Activated CD4-positive, alpha-beta T cell treated with anti-CD3 and anti-CD28 coated beads, Interleukin-2, amount 50 U/mL, for 16 hours (primary cell): Measurements from ENCODE around the gene GPR33.
A peak's percentile ranks its signal among the peaks of the same experiment; 100 is the strongest.
"Not testable (repeated sequence)": the region's sequence is repeated elsewhere in the genome, so short reads cannot be mapped to it uniquely, and the experiment has no call there.

Experiments
- DNase-seq: peaks from one replicate; pipeline ENCODE4 v3.0.0-alpha.2; 2020

The GPR33 gene

GRCh38 chr14:31487886-31488285 is at the start of gene GPR33:
TSS of gene GPR33 (minus strand) at chr14:31488039. CDS start at chr14:31483965, 4,074 bp downstream.
- DNase-seq: no peak

GRCh38 chr14:31536201-31536960 is 48.5 kb upstream of the GPR33 start:
- DNase-seq: no peak

- DNase-seq: no peak
Observed at GRCh38 chr14:31530136-31530535, 42.3 kb upstream of the GPR33 start.

- DNase-seq: no peak
Observed at GRCh38 chr14:31529053-31529452, 41.2 kb upstream of the GPR33 start.

- DNase-seq: no peak
Observed at GRCh38 chr14:31527546-31527945, 39.7 kb upstream of the GPR33 start.

GRCh38 chr14:31527087-31527486 is 39.2 kb upstream of the GPR33 start:
- no peak for DNase-seq

DNA sequence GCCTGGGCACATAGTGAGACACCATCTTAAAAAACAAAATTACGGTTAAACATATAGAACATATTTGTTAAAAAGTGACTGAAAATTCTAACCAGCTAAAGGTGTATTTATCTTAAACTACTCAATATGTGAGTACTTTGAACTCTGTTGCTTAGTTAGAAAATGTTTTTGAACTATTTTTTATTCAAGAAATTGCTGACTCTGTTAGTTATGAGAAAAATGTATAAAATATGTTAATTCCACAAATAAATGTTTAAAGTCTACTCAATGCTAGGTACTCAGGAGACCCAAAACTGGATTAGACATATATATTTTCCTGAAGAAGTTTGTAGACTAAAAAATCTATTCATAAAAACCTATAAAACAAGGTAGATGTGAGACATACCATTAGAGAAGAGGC is 23.0 kb upstream of the GPR33 start:
- no peak for DNase-seq

DNA sequence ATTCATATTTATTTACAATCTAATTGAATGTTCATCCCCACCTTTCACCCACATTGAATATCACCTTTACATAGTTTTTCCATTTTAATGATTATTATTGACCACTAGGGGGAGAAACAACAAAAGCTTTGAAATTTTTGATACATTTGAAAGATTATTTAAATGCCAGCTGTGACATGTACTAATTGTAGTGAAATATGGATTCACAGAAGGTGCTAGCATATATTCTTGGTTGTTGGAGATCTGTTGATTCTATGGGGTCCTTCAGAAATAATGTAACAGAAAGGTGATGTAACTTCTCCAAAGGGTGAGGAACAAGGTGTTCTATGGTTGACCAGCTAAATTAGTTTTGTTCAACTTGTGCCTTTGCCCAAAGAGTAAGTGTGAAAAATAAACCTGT is 22.4 kb upstream of the GPR33 start:
- DNase-seq: peak; percentile 9

DNA sequence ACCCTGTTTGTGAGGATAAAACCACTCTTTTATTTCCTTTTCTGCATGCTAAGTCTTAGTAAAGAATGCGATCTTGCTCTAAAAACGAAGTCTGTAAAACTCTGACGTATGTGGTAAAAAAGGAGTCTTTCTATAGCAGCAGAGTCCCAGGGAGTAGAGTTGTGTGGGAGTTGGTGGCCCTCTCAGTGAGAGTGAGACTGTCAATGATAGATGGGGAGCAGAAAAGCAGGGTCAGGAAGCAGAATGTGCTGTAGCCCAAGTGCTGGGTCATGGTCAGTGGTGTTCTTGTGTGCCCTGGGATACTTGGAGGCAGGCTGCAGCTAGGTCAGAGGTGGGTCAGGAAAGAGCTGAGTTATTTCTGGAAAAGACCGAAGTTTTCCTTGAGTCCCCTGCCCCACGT is 20.3 kb upstream of the GPR33 start:
- DNase-seq: no peak

GRCh38 chr14:31505411-31505810 is 17.6 kb upstream of the GPR33 start:
- no peak for DNase-seq

DNA sequence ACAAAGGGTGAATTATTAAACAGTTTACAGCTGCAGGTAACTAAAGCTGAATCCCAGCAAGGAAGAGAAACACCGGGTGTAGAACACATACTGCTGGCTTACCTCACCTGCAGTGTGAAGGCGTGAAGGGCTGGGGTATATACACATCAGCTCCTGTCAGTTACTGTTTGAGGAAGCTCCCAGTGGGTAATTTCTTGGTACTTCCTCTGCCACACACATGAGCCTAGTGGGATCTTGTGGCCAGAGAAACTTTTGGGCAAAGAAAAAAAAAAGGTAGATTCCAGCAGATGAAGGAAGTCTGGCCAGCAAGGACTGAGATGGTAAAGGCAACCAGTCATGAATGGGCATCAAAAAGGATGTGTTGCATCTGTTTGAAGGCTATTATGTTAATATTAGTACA is 14.0 kb upstream of the GPR33 start:
- no peak for DNase-seq

- DNase-seq: no peak
Observed at GRCh38 chr14:31492759-31493498, 5.1 kb upstream of the GPR33 start.

- DNase-seq: no peak
Observed at GRCh38 chr14:31489691-31490090, 1.9 kb upstream of the GPR33 start.

GRCh38 chr14:31486764-31487163 is 1.1 kb downstream of the GPR33 start:
- no peak for DNase-seq

DNA sequence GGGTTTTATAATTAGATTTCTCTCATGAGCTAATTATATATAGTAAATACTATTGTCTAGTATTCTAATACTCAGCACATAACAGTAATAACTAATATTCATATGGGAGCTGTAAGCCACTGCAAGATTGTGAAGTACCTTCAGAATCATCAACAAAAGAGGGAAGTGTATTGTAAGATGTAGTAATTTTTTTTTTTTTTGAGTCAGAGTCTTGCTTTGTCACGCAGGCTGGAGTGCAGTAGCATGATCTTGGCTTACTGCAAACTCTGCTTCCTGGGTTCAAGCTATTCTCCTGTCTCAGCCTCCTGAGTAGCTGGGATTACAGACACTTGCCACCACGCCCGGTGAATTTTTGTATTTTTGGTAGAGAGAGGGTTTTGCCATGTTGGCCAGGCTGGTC is 3.1 kb downstream of the GPR33 start:
- no peak for DNase-seq

- no peak for DNase-seq
Observed at GRCh38 chr14:31480156-31480555, 7.7 kb downstream of the GPR33 start.

DNA sequence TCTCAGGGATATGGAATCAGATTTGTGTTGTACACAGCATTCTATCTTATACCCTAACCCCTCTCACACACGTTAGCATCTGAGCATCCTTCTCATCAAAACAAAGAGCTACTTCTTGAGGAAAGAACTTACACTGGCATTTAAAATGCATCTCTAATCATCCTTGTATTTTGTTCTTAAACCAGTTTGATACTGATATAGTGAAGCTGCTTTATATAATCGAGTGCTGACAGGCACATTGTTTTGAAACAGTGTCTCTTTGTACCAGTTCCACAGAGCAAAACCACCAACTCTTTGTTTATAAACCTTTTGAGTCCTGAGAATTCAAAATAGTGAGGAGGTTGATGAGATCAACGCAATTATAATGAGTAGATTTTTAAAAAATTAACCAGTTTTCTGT is 8.8 kb downstream of the GPR33 start:
- DNase-seq: no peak

GRCh38 chr14:31477248-31477647 is 10.6 kb downstream of the GPR33 start:
- no peak for DNase-seq

GRCh38 chr14:31476131-31476866 is 11.5 kb downstream of the GPR33 start:
- no peak for DNase-seq

DNA sequence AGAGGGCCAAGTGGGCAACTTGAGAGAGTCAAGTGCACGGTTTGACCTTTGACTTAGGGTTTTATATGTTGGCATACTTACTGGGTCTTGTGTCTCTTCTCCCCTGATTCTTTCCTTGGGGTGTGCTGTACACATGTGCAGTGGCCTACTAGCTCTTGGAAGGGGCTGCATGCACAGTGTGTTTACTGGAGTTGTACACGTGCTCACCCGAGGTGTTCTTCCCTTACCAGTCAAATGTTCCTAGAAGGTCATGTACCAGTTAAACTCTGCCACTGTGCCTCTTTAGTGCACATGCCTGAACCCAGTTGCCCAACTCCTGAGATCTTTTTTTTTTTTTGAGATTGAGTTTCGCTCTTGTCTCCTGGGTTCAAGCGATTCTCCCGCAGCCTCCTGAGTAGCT is 21.3 kb downstream of the GPR33 start:
- no peak for DNase-seq

DNA sequence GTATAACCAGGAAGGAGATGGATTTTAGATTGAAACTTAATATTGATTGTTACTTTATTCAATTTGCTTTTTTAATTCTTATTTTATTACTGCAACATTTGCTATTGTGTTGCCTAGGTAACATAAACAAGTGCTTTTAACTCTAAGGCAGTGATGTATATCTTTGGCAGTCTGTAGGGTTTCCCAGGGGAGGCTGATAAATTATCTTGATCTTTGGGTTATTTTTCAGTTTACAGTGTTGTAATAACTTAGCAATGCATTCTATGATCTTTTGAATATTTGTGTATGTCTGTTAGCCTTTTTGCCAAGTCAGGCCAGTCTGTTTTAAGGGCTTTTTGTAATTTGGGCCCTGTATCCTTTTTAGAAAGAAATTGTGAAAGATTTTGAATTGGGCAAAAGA is 22.7 kb downstream of the GPR33 start:
- no peak for DNase-seq

DNA sequence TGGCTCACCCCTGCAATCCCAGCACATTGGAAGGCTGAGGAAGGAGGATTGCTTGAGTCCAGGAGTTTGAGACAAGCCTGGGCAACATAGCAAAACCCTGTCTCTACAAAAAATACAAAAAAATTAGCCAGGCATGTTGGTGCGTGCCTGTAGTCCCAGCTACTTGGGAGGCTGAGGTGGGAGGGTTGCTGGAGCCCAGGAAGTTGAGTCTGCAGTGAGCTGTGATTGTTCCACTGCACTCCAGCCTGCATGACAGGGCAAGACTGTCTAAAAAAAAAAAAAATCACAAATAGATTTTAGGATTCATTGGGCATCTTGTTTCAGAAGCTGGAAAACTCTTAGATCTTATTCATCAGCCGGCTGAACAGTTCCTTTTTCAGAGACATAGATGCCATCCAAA is 25.4 kb downstream of the GPR33 start:
- not testable (repeated sequence) for DNase-seq

- DNase-seq: no peak
Observed at GRCh38 chr14:31461545-31461944, 26.3 kb downstream of the GPR33 start.
